Neural cell (in vitro differentiated cells): ENCODE results near the gene MKRN2OS. TPM values are rescaled to one million over a fixed set of nuclear protein-coding genes. Genes with fewer than 3 reads are reported as not detected.

Source experiments
- H2AFZ ChIP-seq: fragments of 200-600, 300-800 bp; sonication (generic), shearing (Covaris generic); 2 replicates; pipeline ENCODE4 v1.6.0; 2014; ENCODE audit warnings: low read depth, mild to moderate bottlenecking, antibody characterized with exemption, low read length, moderate library complexity
- H3F3A ChIP-seq: fragments of 200-600 bp; shearing (Covaris generic); 2 replicates; pipeline ENCODE4 v1.6.1; 2016; ENCODE audit warnings: mild to moderate bottlenecking, moderate library complexity, mixed read lengths, antibody characterized with exemption, low read length; ENCODE audit not compliant: insufficient read depth, poor library complexity, severe bottlenecking
- H3K27ac ChIP-seq: fragments of 200-600, 300-800 bp; sonication (generic), shearing (Covaris generic); 2 replicates; pipeline ENCODE4 v1.5.1; 2014; ENCODE audit warnings: mild to moderate bottlenecking, low read length, moderate library complexity
- H3K27me3 ChIP-seq: fragments of 300-800, 200-600 bp; sonication (generic), shearing (Covaris generic); 2 replicates; pipeline ENCODE4 v1.6.0; 2014; ENCODE audit warnings: mild to moderate bottlenecking, low read depth, low read length, moderate library complexity; ENCODE audit not compliant: insufficient read depth
- H3K36me3 ChIP-seq: fragments of 300-800, 200-600 bp; sonication (generic), shearing (Covaris generic); 2 replicates; pipeline ENCODE4 v1.5.1; 2014; ENCODE audit warnings: mild to moderate bottlenecking, antibody characterized with exemption, low read length, moderate library complexity; ENCODE audit not compliant: insufficient read depth
- H3K4me2 ChIP-seq: fragments of 300-800, 200-600 bp; sonication (generic), shearing (Covaris generic); 2 replicates; pipeline ENCODE4 v1.6.0; 2014; ENCODE audit warnings: mild to moderate bottlenecking, low read length
- H3K4me3 ChIP-seq: fragments of 300-800, 200-600 bp; sonication (generic), shearing (Covaris generic); 2 replicates; pipeline ENCODE4 v1.5.1; 2014; ENCODE audit warnings: mild to moderate bottlenecking, low read length, moderate library complexity
- H3K79me2 ChIP-seq: fragments of 200-600 bp; shearing (Covaris generic); replicated peaks from 2 replicates; pipeline ENCODE4 v1.6.0; 2014; ENCODE audit warnings: mild to moderate bottlenecking, low read length, moderate library complexity; ENCODE audit not compliant: insufficient read depth
- H3K9ac ChIP-seq: fragments of 300-800, 200-600 bp; sonication (generic), shearing (Covaris generic); 2 replicates; pipeline ENCODE4 v1.6.1; 2016; ENCODE audit warnings: mild to moderate bottlenecking, low read length, mixed read lengths
- H3K9me2 ChIP-seq: fragments of 200-600 bp; shearing (Covaris generic); 2 replicates; pipeline ENCODE4 v1.6.1; 2016; ENCODE audit warnings: mild to moderate bottlenecking, low read length, mixed read lengths; ENCODE audit not compliant: insufficient read depth
- H3K9me3 ChIP-seq: fragments of 200-600, 300-800 bp; sonication (generic), shearing (Covaris generic); 2 replicates; pipeline ENCODE4 v1.6.1; 2016; ENCODE audit warnings: mild to moderate bottlenecking, mixed run types, low read length, moderate library complexity, mixed read lengths
- H4K20me1 ChIP-seq: fragments of 200-600 bp; shearing (Covaris generic); 2 replicates; pipeline ENCODE4 v1.6.1; 2016; ENCODE audit warnings: mild to moderate bottlenecking, mixed run types; ENCODE audit not compliant: insufficient read depth
- EP300 ChIP-seq: fragments of 450-650 bp; conservative IDR thresholded peaks from 2 replicates; pipeline ENCODE4 v1.6.1; 2014; ENCODE audit warnings: antibody characterized with exemption, mild to moderate bottlenecking, moderate library complexity; ENCODE audit not compliant: poor library complexity, severe bottlenecking
- EZH2 ChIP-seq: fragments of 200-600, 300-800 bp; shearing (Covaris generic), sonication (generic); IDR thresholded peaks from 2 replicates; pipeline ENCODE4 v1.6.1; 2014; ENCODE audit warnings: antibody characterized with exemption, low read length, borderline replicate concordance, mild to moderate bottlenecking; ENCODE audit not compliant: insufficient read depth, poor library complexity, severe bottlenecking
- MXI1 ChIP-seq: fragments of 450-650 bp; conservative IDR thresholded peaks from 2 replicates; pipeline ENCODE4 v1.6.1; 2014; ENCODE audit warnings: antibody characterized with exemption, mild to moderate bottlenecking; ENCODE audit not compliant: poor library complexity, severe bottlenecking
- POLR2AphosphoS5 ChIP-seq: IDR thresholded peaks from 2 replicates; pipeline ENCODE4 v1.6.1; 2012
- RAD21 ChIP-seq: fragments of 450-650 bp; conservative IDR thresholded peaks from 2 replicates; pipeline ENCODE4 v1.6.1; 2014; ENCODE audit warnings: antibody characterized with exemption, mild to moderate bottlenecking, moderate library complexity
- SMC3 ChIP-seq: fragments of 450-650 bp; conservative IDR thresholded peaks from 2 replicates; pipeline ENCODE4 v1.6.1; 2014; ENCODE audit warnings: antibody characterized with exemption, mild to moderate bottlenecking, moderate library complexity; ENCODE audit not compliant: poor library complexity
- TAF1 ChIP-seq: IDR thresholded peaks from 2 replicates; pipeline ENCODE4 v1.6.1; 2012; ENCODE audit warnings: low read depth
- polyA plus RNA-seq: library from polyadenylated mRNA; depleted of rRNA; stranded (reverse); fragments of >200 nt; gene quantifications from 2 replicates; pipeline ENCODE4 v1.2.3, GENCODE V29; 2014
- TF ChIP-seq, protein P1 (sequence below): IDR thresholded peaks from 2 replicates; pipeline ENCODE4 v1.6.1; 2012; ENCODE audit warnings: borderline replicate concordance
- TF ChIP-seq, protein P2 (sequence below): fragments of 450-650 bp; IDR thresholded peaks from 2 replicates; pipeline ENCODE4 v1.5.1; 2014; ENCODE audit warnings: antibody characterized with exemption, mild to moderate bottlenecking, moderate library complexity; ENCODE audit not compliant: poor library complexity, severe bottlenecking

MKRN2OS gene
- polyA plus RNA-seq, 1 donor from 2014 or later, result 0.36 TPM

DNA sequence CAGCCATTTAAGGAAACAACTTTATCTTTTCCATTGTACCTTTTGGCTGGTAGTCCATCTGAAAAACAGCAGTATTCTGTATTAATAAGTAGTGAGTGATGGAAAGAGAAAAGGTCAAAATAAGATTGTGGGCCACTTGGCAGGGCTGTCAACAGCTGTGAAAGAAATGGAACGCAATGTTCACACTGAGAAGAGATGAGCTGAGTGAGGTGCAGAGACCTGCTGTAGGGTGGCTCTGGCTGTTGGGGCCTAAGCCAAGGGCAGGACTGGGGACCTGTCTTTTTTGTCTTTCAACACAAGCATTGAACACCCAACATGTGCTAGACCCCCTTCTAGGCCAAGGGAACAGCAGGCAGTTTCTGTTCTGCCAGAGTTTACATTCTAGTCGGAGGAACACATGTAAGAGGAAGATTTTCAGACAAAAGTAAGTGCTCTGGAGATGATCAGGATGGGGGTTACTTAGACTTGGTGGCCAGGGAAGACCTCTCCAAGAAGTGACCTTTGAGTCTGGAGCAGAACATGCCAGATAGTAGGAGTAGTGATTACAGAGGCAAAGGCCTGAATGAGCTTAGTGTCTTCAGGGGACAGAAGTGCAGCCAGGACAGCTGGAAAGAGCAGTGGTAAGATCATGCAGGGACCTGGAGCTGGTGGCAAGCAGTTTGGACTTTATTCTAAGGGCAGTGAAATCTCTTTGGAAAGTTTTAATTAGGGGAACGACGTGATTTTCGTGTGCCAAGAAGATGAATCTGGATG lies 31.4 kb downstream of the MKRN2OS start (continued):
- TF ChIP-seq SMC3 (no peak), EP300 (no peak)

DNA sequence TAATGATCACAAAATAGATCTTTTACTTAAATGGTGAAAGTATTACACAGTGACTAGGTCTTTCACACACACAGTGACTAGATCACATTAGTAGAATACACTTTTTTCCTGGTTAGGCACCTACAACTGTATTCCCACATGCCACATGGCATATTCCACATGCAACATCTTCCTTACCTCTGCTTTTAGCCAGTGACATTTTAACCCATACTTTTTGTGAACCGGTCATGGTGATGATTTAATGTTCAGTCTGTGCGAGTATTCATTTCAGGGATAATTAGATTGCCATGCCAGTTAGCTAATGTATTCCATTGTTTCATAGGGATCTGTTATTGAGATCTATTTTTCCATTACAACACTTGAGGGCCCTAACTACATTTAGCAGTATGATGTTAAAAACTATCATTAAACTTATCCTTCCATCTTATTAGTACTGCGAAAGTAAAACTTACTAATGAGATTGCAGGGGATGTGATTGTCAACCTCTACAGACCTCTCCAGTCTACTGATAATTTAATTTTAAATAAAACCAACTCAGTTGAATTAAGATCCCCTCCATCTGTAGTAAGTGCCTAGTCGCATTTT lies 32.7 kb downstream of the MKRN2OS start:
- Histone ChIP-seq H3K9ac (no peak overlapping the region), H3K9me2 (no peaks in the 10 kb centered on the region), H4K20me1 (no peaks in the 10 kb centered on the region), H3K79me2 (no peaks in the 10 kb centered on the region), H3K27me3 (no peaks in the 10 kb centered on the region), H3K36me3 (no peaks in the 10 kb centered on the region), H3K4me2 (no peak overlapping the region), H3K27ac (no peak overlapping the region), H2AFZ (no peak overlapping the region), H3F3A (no peaks in the 10 kb centered on the region), H3K9me3 (no peaks in the 10 kb centered on the region), H3K4me3 (no peak overlapping the region)
- no peak for TF ChIP-seq POLR2AphosphoS5

DNA sequence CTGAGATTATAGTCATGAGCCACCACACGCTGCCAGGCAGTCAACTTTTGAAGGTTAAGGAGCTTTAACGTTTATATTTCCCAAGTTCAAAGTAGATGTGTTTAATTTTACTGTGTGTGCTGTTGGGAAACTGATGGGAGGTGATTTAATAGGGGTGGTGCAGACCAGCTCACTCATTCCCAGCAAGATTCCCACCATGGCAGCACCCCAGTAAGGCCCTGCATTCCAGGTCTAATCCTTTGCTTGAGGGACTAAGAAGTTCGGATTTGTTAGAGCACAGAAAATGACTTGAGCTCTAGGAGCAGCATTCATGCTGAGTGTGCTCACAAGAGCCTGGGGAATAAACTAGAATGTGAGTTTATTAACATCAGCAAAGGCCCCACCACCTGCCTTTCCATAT lies 35.8 kb downstream of the MKRN2OS start:
- no peak overlapping the region for H3K27ac ChIP-seq
- H3K79me2 ChIP-seq, result no peaks in the 10 kb centered on the region
- no peaks in the 10 kb centered on the region for H3F3A ChIP-seq
- H3K9me3 ChIP-seq, result no peaks in the 10 kb centered on the region
- H3K4me2 ChIP-seq, result no peak overlapping the region
- H3K27me3 ChIP-seq, result no peaks in the 10 kb centered on the region
- no peak overlapping the region for H3K9ac ChIP-seq
- H3K4me3 ChIP-seq, result no peak overlapping the region
- H4K20me1 ChIP-seq, result no peaks in the 10 kb centered on the region
- TF ChIP-seq SMC3, result no peak
- TF ChIP-seq, protein P1, sequence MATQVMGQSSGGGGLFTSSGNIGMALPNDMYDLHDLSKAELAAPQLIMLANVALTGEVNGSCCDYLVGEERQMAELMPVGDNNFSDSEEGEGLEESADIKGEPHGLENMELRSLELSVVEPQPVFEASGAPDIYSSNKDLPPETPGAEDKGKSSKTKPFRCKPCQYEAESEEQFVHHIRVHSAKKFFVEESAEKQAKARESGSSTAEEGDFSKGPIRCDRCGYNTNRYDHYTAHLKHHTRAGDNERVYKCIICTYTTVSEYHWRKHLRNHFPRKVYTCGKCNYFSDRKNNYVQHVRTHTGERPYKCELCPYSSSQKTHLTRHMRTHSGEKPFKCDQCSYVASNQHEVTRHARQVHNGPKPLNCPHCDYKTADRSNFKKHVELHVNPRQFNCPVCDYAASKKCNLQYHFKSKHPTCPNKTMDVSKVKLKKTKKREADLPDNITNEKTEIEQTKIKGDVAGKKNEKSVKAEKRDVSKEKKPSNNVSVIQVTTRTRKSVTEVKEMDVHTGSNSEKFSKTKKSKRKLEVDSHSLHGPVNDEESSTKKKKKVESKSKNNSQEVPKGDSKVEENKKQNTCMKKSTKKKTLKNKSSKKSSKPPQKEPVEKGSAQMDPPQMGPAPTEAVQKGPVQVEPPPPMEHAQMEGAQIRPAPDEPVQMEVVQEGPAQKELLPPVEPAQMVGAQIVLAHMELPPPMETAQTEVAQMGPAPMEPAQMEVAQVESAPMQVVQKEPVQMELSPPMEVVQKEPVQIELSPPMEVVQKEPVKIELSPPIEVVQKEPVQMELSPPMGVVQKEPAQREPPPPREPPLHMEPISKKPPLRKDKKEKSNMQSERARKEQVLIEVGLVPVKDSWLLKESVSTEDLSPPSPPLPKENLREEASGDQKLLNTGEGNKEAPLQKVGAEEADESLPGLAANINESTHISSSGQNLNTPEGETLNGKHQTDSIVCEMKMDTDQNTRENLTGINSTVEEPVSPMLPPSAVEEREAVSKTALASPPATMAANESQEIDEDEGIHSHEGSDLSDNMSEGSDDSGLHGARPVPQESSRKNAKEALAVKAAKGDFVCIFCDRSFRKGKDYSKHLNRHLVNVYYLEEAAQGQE, result no peak
- no peak for TF ChIP-seq MXI1
- no peak for TF ChIP-seq POLR2AphosphoS5
- TF ChIP-seq EP300, result no peak
- TF ChIP-seq EZH2, result no peak
- no peak for TF ChIP-seq RAD21
- TF ChIP-seq TAF1, result no peak
- TF ChIP-seq, protein P2, sequence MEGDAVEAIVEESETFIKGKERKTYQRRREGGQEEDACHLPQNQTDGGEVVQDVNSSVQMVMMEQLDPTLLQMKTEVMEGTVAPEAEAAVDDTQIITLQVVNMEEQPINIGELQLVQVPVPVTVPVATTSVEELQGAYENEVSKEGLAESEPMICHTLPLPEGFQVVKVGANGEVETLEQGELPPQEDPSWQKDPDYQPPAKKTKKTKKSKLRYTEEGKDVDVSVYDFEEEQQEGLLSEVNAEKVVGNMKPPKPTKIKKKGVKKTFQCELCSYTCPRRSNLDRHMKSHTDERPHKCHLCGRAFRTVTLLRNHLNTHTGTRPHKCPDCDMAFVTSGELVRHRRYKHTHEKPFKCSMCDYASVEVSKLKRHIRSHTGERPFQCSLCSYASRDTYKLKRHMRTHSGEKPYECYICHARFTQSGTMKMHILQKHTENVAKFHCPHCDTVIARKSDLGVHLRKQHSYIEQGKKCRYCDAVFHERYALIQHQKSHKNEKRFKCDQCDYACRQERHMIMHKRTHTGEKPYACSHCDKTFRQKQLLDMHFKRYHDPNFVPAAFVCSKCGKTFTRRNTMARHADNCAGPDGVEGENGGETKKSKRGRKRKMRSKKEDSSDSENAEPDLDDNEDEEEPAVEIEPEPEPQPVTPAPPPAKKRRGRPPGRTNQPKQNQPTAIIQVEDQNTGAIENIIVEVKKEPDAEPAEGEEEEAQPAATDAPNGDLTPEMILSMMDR, result no peak
- H2AFZ ChIP-seq, result no peak overlapping the region
- H3K9me2 ChIP-seq, result no peaks in the 10 kb centered on the region
- no peaks in the 10 kb centered on the region for H3K36me3 ChIP-seq
